ENCODE data around the gene TMEM196. TPM values are rescaled to one million over a fixed set of nuclear protein-coding genes. Genes with fewer than 3 reads are reported as not detected.

Gene TMEM196
- total and polyA plus RNA-seq, 9 of the 15 experiments (the other 6 are each of a cell fraction or from before 2014, with no cell fraction given) = not detected

DNA sequence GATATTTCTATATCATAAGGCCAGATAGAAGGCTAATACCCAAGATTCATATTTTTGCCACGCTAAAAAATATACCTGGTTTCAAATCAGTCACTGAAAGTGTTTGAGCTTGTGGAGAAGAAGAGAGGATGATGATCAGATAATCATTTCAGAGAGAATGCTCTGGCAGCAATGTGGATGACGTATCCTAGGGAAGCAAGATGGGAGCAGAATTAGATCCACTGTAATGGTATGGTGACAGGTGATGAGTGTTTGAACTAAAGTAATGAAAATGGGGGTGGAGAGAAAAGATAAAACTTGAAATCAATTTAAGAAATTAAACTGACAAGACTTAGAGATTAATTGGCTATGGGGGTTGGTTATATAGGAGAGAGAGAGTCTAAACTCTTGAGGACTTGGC lies 42.7 kb upstream of the TMEM196 start (continued):
- TF ChIP-seq, protein P1, sequence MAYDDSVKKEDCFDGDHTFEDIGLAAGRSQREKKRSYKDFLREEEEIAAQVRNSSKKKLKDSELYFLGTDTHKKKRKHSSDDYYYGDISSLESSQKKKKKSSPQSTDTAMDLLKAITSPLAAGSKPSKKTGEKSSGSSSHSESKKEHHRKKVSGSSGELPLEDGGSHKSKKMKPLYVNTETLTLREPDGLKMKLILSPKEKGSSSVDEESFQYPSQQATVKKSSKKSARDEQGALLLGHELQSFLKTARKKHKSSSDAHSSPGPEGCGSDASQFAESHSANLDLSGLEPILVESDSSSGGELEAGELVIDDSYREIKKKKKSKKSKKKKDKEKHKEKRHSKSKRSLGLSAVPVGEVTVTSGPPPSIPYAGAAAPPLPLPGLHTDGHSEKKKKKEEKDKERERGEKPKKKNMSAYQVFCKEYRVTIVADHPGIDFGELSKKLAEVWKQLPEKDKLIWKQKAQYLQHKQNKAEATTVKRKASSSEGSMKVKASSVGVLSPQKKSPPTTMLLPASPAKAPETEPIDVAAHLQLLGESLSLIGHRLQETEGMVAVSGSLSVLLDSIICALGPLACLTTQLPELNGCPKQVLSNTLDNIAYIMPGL (CRISPR knock-in tag; IDR thresholded peaks at IDR 0.05) = no peak
- TF ChIP-seq NR3C1 (CRISPR knock-in tag; IDR thresholded peaks at IDR 0.05) = no peak
- no peak for TF ChIP-seq SRF (CRISPR knock-in tag; IDR thresholded peaks at IDR 0.05)
- no peak for TF ChIP-seq NUFIP1 (IDR thresholded peaks at IDR 0.05; ENCODE audit: partially characterized antibody)
- no peak for TF ChIP-seq THAP7 (CRISPR knock-in tag; IDR thresholded peaks at IDR 0.05)
- no peak for TF ChIP-seq SETDB1 (IDR thresholded peaks at IDR 0.05; ENCODE audit: low read length)
- no peak for TF ChIP-seq ZHX1 (conservative IDR thresholded peaks at IDR 0.05; ENCODE audit: low read length)
- no peak for TF ChIP-seq MCM5 (IDR thresholded peaks at IDR 0.05; ENCODE audit: low read depth)

Measured in K562 (cell line).